Measurements from ENCODE around the gene MAD1L1.

MAD1L1 gene

GRCh38 chr7:2106440-2106839 is 126.3 kb downstream of the MAD1L1 start:
- H3K27ac ChIP-seq, result no peak overlapping the region
- H3K36me3 ChIP-seq, result no peaks in the 10 kb centered on the region
- H3K27me3 ChIP-seq, result no peaks in the 10 kb centered on the region
- no peak for TF ChIP-seq CTCF (IDR thresholded peaks at IDR 0.05)
- peaks cover 0 to 5% of the 10 kb centered on the region in 2 experiments for H3K4me1 ChIP-seq (ENCODE audit: control insufficient read depth in 1 of 2, insufficient read depth in 1 of 2, low read depth in 1 of 2, low read length in 1 of 2)
- H3K9me3 ChIP-seq, result no peaks in the 10 kb centered on the region
- no peak overlapping the region for H3K4me3 ChIP-seq (ENCODE audit: low read depth in 1 of 2, low read length in 1 of 2)

GRCh38 chr7:2105917-2106316 is 126.8 kb downstream of the MAD1L1 start:
- Histone ChIP-seq H3K4me1 (ENCODE audit: control insufficient read depth in 1 of 2, insufficient read depth in 1 of 2, low read depth in 1 of 2, low read length in 1 of 2) (peaks cover 0 to 5% of the 10 kb centered on the region in 2 experiments), H3K9me3 (no peaks in the 10 kb centered on the region), H3K4me3 (ENCODE audit: low read depth in 1 of 2, low read length in 1 of 2) (no peak overlapping the region), H3K27ac (no peak overlapping the region), H3K36me3 (no peaks in the 10 kb centered on the region), H3K27me3 (no peaks in the 10 kb centered on the region)
- no peak for TF ChIP-seq CTCF (IDR thresholded peaks at IDR 0.05)

- H3K9me3 ChIP-seq, result no peaks in the 10 kb centered on the region
- no peak overlapping the region for H3K27ac ChIP-seq
- no peak overlapping the region for H3K4me3 ChIP-seq (ENCODE audit: low read depth in 1 of 2, low read length in 1 of 2)
- no peak for TF ChIP-seq CTCF (IDR thresholded peaks at IDR 0.05)
- H3K4me1 ChIP-seq (ENCODE audit: control insufficient read depth in 1 of 2, insufficient read depth in 1 of 2, low read depth in 1 of 2, low read length in 1 of 2), result peaks cover 0 to 5% of the 10 kb centered on the region in 2 experiments
- H3K27me3 ChIP-seq, result no peaks in the 10 kb centered on the region
- no peaks in the 10 kb centered on the region for H3K36me3 ChIP-seq
Measured at GRCh38 chr7:2105280-2105679, 127.5 kb downstream of the MAD1L1 start.

GRCh38 chr7:2104716-2105115 is 128.0 kb downstream of the MAD1L1 start:
- no peak for TF ChIP-seq CTCF (IDR thresholded peaks at IDR 0.05)
- Histone ChIP-seq H3K4me3 (ENCODE audit: low read depth in 1 of 2, low read length in 1 of 2) (no peak overlapping the region), H3K4me1 (ENCODE audit: control insufficient read depth in 1 of 2, insufficient read depth in 1 of 2, low read depth in 1 of 2, low read length in 1 of 2) (peaks cover 0 to 5% of the 10 kb centered on the region in 2 experiments), H3K27ac (no peak overlapping the region), H3K9me3 (no peaks in the 10 kb centered on the region), H3K27me3 (no peaks in the 10 kb centered on the region), H3K36me3 (no peaks in the 10 kb centered on the region)

- Histone ChIP-seq H3K27ac (no peak overlapping the region), H3K4me1 (ENCODE audit: control insufficient read depth in 1 of 2, insufficient read depth in 1 of 2, low read depth in 1 of 2, low read length in 1 of 2) (peaks cover 0 to 5% of the 10 kb centered on the region in 2 experiments), H3K27me3 (no peaks in the 10 kb centered on the region), H3K4me3 (ENCODE audit: low read depth in 1 of 2, low read length in 1 of 2) (no peak overlapping the region), H3K36me3 (no peaks in the 10 kb centered on the region), H3K9me3 (no peaks in the 10 kb centered on the region)
- no peak for TF ChIP-seq CTCF (IDR thresholded peaks at IDR 0.05)
Measured at GRCh38 chr7:2104107-2104710, 128.5 kb downstream of the MAD1L1 start.
